Effector memory CD8-positive, alpha-beta T cell (primary cell): ENCODE measurements around the gene EOLA1.
"Not testable (repeated sequence)": the region's sequence is repeated elsewhere in the genome, so short reads cannot be mapped to it uniquely, and the experiment has no call there.

ENCODE experiments used
- ATAC-seq: fragments of 150-1000 bp; cut with Tn5 transposase; replicated peaks from 2 replicates; pipeline ENCODE4 v1.10.0; 2021; ENCODE audit warnings: mild to moderate bottlenecking, moderate library complexity
- DNase-seq, 3 experiments: peaks; one replicate each; pipeline ENCODE4 v3.0.0; 2021
- H3K27ac Mint-ChIP-seq, 2 donors: one replicate each; pipeline ENCODE4 v1.8.0; 2022; ENCODE audit warnings: mild to moderate bottlenecking in 2 of 2, mixed read lengths in 2 of 2, moderate library complexity in 2 of 2
- H3K27me3 Mint-ChIP-seq, 2 donors: one replicate each; pipeline ENCODE4 v1.8.0; 2022; ENCODE audit warnings: mixed read lengths in 2 of 2
- H3K36me3 Mint-ChIP-seq: one replicate; pipeline ENCODE4 v1.8.0; 2022; ENCODE audit warnings: mild to moderate bottlenecking, moderate library complexity, mixed read lengths; ENCODE audit not compliant: insufficient read depth
- H3K4me1 Mint-ChIP-seq, 2 donors: one replicate each; pipeline ENCODE4 v1.8.0; 2022; ENCODE audit warnings: low read depth in 2 of 2, mixed read lengths in 2 of 2
- H3K4me3 Mint-ChIP-seq, 2 donors: one replicate each; pipeline ENCODE4 v1.8.0; 2022; ENCODE audit warnings: mild to moderate bottlenecking in 2 of 2, mixed read lengths in 2 of 2, moderate library complexity in 2 of 2
- H3K9me3 Mint-ChIP-seq, 2 donors: one replicate each; pipeline ENCODE4 v1.8.0; 2022; ENCODE audit warnings: mixed read lengths in 2 of 2

The EOLA1 gene

DNA sequence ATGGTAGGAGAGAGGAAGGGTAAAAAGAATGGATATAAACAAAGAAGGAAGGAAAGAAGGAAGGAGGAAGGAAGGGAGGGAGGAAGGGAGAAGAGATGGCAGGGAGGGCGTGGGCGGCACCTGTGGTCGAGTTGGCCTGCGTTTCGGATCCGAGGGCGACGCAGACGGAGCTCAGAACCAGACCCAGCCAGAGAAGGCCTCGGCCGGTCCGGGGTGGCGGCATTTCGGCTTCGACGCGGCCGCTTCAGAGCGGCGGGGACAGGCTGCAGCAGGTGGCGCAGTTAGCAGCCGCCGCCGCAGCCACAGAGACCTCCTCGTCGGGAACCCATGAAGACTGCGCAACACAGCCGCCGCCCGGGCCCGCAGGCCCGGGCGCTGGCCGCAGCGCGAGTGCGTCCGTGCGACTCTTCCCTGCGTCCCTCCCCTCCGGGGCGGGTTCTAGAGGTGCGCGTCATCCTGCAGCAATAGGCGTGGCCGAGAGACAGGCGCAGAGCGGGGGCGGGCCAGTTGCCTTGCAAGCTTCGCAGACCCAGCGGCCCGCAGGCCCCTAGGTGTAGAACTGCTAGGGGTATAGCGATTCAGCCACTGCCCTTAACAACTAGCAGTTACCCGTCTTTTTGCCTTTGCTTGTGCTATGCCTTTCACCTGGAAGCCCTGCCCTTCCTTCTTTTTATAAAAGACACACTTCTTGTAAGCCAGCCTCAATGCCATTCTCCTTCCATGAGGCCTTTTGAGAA lies 35.7 kb upstream of the EOLA1 start, which contains the start of gene IDS:
Gene IDS (minus strand): TSS at position 392 of the 737 bp plus-strand sequence. CDS start 169 bp downstream, at position 223.
- H3K27ac Mint-ChIP-seq, result peak within 1 kb of the TSS; percentile 99 to 100
- H3K27me3 Mint-ChIP-seq, result no peaks in the 10 kb centered on the region
- H3K9me3 Mint-ChIP-seq, result no peaks in the 10 kb centered on the region
- peaks cover 27% of the 10 kb centered on the region in 2 donors for H3K4me1 Mint-ChIP-seq
- peak within 1 kb of the TSS; percentile 95 to 97 for H3K4me3 Mint-ChIP-seq
- DNase-seq, result peak; percentile 87 to 90 (median 89)
- ATAC-seq, result peak; percentile 65
- H3K36me3 Mint-ChIP-seq, result no peaks in the 10 kb centered on the region

DNA sequence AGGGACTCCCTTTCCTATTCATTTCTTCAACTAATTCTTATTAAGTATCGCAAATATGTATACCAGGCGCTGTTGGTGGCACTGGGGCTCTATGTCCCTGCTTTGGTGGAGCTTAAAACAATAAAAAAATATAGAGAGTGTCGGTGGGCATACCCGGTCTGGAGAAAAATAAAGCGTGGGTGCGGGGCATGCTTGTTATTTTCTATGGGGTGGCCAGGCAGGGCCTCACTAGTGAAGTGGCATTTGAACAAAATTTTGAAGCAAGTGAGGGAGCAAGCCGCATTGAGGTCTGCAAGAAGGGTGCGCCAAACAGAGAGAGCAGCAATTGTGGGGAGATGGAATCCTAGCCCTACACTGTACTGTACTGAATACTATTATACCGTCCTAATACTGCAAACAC lies 35.1 kb upstream of the EOLA1 start:
- peak overlapping the region; percentile 99 to 100 for H3K27ac Mint-ChIP-seq
- peak overlapping the region; percentile 95 to 97 for H3K4me3 Mint-ChIP-seq
- ATAC-seq (no peak), DNase-seq (no peak)
- peaks cover 23 to 25% of the 10 kb centered on the region in 2 donors for H3K4me1 Mint-ChIP-seq
- H3K9me3 Mint-ChIP-seq, result no peaks in the 10 kb centered on the region
- H3K27me3 Mint-ChIP-seq, result no peaks in the 10 kb centered on the region
- H3K36me3 Mint-ChIP-seq, result no peaks in the 10 kb centered on the region

DNA sequence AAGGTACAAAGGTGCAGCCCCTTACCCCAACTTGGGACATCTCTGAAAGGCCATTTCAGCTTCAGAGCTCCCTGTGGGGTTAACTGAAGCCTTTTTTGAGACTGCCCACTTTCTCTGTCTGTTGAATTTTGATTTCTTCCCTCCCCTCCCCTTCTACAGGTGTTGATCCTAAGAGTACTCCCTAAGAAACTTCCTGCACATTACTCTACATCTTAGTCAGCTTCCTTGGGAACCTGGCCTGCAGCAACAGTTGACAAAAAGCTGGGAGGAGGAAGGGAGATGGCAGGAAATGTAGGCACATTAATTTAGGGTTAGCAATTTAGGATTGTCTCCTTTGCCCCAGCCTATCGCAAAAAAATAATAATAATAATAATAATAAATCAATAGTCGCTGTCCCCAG lies 34.5 kb upstream of the EOLA1 start:
- H3K9me3 Mint-ChIP-seq, result no peaks in the 10 kb centered on the region
- DNase-seq, result no peak
- peaks cover 23 to 24% of the 10 kb centered on the region in 2 donors for H3K4me1 Mint-ChIP-seq
- H3K27ac Mint-ChIP-seq, result peak overlapping the region in 1 of 2 donors; percentile 100
- ATAC-seq, result no peak
- no peak overlapping the region for H3K4me3 Mint-ChIP-seq
- no peaks in the 10 kb centered on the region for H3K36me3 Mint-ChIP-seq
- H3K27me3 Mint-ChIP-seq, result no peaks in the 10 kb centered on the region

DNA sequence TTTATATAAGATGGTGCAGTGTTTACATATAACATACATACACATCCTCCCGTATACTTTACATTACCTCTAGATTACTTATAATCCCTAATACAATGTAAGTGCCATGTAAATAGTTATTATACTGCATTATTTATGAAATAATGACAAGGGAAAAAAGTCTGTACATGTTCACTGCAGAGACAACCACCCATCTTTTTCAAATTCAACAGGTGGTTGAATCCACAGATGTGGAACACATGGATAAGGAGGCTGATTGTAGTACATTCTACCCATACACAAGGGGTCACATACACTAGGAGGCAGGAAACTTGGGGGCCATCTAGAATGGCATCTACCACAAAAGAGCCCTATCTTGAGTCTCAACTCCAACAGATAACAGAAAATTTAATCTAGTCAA lies 32.3 kb upstream of the EOLA1 start:
- Mint-ChIP-seq H3K36me3 (peaks cover 4% of the 10 kb centered on the region), H3K4me1 (peaks cover 20 to 29% of the 10 kb centered on the region in 2 donors), H3K27ac (no peak overlapping the region), H3K27me3 (no peaks in the 10 kb centered on the region), H3K4me3 (no peak overlapping the region), H3K9me3 (no peaks in the 10 kb centered on the region)
- DNase-seq, result no peak
- ATAC-seq, result no peak

DNA sequence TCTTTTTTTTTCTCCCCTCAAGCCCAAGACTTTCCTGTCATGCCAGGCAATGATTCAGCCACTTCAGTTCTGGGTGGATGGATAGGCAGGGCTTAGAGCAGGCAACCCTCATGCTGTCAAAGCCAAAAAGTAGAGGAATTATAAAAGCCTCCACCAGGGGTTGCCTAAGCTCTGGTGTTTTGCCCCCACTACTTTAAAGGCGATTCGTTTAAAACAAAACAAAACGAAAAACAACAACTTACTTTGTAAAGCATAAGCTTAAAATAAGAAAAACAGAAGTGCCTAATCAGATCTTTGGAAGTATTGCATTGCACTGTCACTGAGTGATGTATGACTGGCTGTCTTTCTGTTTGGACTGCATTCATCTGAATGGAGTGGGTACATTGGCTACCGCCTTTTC lies 30.4 kb upstream of the EOLA1 start:
- H3K4me1 Mint-ChIP-seq, result peaks cover 15 to 30% of the 10 kb centered on the region in 2 donors
- no peaks in the 10 kb centered on the region for H3K27me3 Mint-ChIP-seq
- no peak overlapping the region for H3K4me3 Mint-ChIP-seq
- no peaks in the 10 kb centered on the region for H3K9me3 Mint-ChIP-seq
- peaks cover 7% of the 10 kb centered on the region for H3K36me3 Mint-ChIP-seq
- no peak overlapping the region for H3K27ac Mint-ChIP-seq
- no peak for ATAC-seq
- no peak for DNase-seq

DNA sequence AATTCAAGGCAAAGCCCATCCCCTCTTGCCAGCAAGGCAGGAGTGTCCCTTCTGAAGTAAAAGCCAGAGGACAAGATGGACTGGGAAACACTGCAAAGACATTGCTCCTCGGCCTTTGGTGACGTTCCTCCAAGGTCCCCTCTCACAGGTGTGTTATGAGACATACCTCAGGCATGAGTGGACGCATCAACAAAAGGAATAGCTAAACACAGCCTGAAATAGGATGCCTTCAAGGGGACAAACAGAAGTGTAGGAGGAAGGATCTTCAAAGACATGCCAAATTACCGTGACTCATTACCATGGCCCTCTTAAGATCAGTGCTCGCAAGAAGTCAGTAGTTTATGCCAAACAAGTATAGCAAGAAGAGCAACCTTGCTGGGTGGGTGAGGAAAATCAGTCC lies 29.7 kb upstream of the EOLA1 start:
- no peak for ATAC-seq

DNA sequence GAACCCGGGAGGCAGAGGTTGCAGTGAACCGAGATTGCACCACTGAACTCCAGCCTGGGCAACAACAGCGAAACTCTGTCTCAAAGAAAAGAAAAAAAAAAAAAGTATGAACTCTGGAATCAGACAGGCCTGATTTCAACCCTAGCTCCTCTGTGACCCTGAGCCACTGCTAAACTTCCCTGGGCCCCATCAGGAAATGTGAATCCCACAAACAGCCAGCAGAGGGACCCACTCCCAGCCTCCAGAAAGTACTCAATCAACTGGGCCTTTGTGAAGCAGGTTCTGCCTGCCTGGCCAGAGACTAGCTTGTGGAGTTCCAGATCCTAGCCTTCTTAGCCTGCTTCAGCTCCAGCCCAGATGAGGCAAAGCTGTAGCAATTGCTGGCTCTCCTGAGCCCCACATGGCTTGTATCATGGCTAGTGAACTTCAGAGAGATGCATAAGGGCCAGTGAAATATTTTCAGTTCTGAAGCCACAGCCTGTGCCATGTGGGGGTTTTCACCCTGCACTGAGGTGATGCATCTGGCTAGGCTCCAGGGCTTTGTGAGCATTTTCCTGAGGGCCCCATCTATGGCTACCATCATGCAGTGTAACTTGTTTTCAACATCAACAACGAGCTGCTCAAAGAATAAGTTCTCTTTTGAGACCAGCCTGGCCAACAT lies 28.5 kb upstream of the EOLA1 start:
- DNase-seq (peak; percentile 51 to 60 (median 52)), ATAC-seq (peak; percentile 59)
- Mint-ChIP-seq H3K9me3 (no peaks in the 10 kb centered on the region), H3K36me3 (peaks cover 7% of the 10 kb centered on the region), H3K4me1 (peaks cover 20 to 45% of the 10 kb centered on the region in 2 donors), H3K27ac (peak overlapping the region; percentile 68), H3K4me3 (peak overlapping the region; percentile 40 to 53), H3K27me3 (no peaks in the 10 kb centered on the region)

More for the DNA sequence above, 29.7 kb upstream of the EOLA1 start:
- Mint-ChIP-seq H3K4me3 (no peak overlapping the region), H3K36me3 (peaks cover 7% of the 10 kb centered on the region), H3K9me3 (no peaks in the 10 kb centered on the region), H3K27me3 (no peaks in the 10 kb centered on the region), H3K4me1 (peaks cover 17 to 32% of the 10 kb centered on the region in 2 donors), H3K27ac (no peak overlapping the region)
- no peak for DNase-seq

DNA sequence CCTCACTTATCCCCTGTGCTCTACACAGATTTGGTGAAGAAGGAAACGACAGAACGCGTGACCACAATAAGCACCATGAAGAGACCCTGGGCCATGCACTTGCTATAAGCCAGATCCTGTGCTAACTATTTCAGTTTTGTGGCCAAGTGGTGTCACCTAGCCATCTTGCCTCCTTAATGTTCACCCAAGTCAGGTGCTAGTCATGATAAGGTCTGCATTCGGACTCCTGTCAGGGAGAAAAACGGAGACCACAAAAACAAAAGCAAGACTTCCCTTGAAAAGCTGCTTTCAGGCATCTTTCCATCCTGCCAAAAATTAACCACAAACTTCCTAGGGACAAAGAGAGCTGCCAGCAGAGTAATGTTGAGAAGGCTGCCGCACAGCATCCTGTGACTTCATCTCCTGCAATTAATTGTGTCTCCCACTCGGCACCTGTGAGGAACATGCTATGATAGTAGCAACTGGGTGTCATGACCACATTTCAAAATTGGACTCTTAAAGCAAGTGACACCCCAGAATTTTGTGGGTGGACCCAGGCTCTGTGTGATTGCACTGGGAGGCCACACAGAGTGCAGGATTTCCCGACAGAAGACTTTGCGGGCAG lies 26.9 kb upstream of the EOLA1 start:
- DNase-seq (peak in 2 of 3 experiments; percentile 30 to 43), ATAC-seq (peak; percentile 74)
- no peaks in the 10 kb centered on the region for H3K9me3 Mint-ChIP-seq
- peak overlapping the region; percentile 70 to 90 for H3K27ac Mint-ChIP-seq
- peaks cover 22 to 53% of the 10 kb centered on the region in 2 donors for H3K4me1 Mint-ChIP-seq
- peaks cover 7% of the 10 kb centered on the region for H3K36me3 Mint-ChIP-seq
- no peaks in the 10 kb centered on the region for H3K27me3 Mint-ChIP-seq
- peak overlapping the region; percentile 40 to 56 for H3K4me3 Mint-ChIP-seq

DNA sequence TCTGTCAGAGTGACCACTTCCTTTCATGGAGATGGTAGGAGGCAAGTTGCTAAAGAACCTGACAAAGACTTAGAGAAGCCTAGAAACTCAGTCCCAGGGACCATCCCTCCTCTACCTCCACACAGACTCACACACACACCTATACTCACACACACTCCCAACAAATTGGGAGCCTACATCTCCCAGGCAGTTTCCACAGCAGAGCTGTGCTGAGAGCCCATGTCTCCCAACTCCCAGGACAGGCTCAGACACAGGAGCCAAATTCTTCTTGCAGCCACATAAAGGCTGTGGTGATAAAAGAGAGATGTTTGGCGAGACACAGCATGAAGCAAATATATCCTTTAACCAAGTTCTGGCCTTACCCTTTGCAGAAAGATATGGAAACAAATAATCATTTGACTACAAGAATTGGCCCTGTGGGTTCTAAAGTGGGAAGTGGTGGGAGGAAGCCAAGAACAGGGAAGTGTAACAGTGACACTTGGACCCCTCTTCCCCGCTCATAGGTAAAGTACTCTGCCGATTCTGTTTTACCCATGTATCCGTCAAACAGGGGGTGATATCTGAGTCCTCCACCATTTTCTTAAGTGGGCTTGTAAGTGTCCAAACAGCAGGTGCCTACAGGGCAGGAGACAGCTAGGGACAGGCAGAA lies 24.7 kb upstream of the EOLA1 start:
- Mint-ChIP-seq H3K4me1 (peaks cover 32 to 56% of the 10 kb centered on the region in 2 donors), H3K36me3 (peaks cover 14% of the 10 kb centered on the region), H3K4me3 (peak overlapping the region; percentile 41 to 49), H3K27me3 (no peaks in the 10 kb centered on the region), H3K27ac (peak overlapping the region; percentile 80 to 88), H3K9me3 (no peaks in the 10 kb centered on the region)
- no peak for DNase-seq
- no peak for ATAC-seq

DNA sequence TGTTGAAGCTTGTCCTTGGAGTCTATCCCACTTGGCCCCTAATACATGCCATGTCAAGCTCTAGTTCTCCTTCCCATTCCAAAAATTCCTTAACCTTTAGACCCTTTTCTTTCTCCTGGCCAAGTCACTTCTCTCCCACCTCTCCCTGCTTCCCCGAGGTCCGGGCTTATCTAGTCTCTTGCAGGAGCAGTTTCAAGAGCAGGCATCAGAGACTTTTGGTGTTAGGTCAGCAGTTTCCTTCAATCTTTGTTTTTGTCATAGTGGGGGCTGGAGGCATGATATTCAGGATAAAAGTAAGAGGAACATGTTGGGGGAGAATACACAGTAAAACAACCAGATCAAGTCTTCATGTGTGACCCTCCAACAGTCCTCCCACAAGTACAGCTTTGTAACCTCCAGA lies 24.2 kb upstream of the EOLA1 start:
- DNase-seq, result no peak
- Mint-ChIP-seq H3K4me1 (peaks cover 36 to 60% of the 10 kb centered on the region in 2 donors), H3K36me3 (peaks cover 15% of the 10 kb centered on the region), H3K27me3 (no peaks in the 10 kb centered on the region), H3K4me3 (no peak overlapping the region), H3K9me3 (no peaks in the 10 kb centered on the region), H3K27ac (peak overlapping the region; percentile 77 to 80)
- no peak for ATAC-seq

DNA sequence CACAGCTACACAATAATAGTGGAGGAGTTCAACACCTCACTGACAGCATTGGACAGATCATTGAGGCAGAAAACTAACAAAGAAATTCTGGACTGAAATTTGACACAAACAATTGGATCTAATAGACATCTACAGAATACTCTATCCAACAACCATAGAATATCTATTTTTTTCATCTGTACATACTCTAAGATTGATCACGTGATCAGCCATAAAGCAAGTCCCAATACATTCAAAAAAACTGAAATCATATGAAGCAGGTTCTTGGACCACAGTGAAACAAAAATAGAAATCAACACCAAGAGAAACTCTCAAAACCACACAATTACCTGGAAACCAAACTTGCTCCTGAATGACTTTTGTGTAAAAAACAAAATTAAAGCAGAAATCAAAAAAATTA lies 23.5 kb upstream of the EOLA1 start:
- no peaks in the 10 kb centered on the region for H3K9me3 Mint-ChIP-seq
- DNase-seq (no peak), ATAC-seq (no peak)
- H3K4me1 Mint-ChIP-seq, result peaks cover 39 to 62% of the 10 kb centered on the region in 2 donors
- H3K27me3 Mint-ChIP-seq, result no peaks in the 10 kb centered on the region
- H3K36me3 Mint-ChIP-seq, result peaks cover 15% of the 10 kb centered on the region
- no peak overlapping the region for H3K27ac Mint-ChIP-seq
- H3K4me3 Mint-ChIP-seq, result no peak overlapping the region

DNA sequence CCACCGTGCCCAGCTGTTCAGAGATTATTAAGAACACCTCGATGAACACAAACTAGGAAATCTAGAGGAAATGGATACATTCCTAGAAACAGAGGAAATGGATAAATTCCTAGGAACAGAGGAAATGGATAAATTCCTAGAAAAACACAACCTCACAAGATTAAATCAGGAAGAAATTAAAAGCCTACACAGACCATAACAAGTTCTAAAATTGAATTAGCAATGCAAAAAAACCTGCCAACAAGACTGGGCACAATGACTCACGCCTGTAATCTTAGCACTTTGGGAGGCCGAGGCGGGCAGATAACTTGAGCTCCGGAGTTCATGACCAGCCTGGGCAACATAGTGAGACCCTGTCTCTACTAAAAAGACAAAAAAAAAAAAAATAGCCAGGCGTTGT lies 22.6 kb upstream of the EOLA1 start:
- Mint-ChIP-seq H3K36me3 (peaks cover 13% of the 10 kb centered on the region), H3K4me3 (peak overlapping the region; percentile 45 to 55), H3K27me3 (no peaks in the 10 kb centered on the region), H3K9me3 (no peaks in the 10 kb centered on the region), H3K27ac (no peak overlapping the region), H3K4me1 (peaks cover 37 to 61% of the 10 kb centered on the region in 2 donors)
- ATAC-seq, result no peak
- DNase-seq, result no peak

DNA sequence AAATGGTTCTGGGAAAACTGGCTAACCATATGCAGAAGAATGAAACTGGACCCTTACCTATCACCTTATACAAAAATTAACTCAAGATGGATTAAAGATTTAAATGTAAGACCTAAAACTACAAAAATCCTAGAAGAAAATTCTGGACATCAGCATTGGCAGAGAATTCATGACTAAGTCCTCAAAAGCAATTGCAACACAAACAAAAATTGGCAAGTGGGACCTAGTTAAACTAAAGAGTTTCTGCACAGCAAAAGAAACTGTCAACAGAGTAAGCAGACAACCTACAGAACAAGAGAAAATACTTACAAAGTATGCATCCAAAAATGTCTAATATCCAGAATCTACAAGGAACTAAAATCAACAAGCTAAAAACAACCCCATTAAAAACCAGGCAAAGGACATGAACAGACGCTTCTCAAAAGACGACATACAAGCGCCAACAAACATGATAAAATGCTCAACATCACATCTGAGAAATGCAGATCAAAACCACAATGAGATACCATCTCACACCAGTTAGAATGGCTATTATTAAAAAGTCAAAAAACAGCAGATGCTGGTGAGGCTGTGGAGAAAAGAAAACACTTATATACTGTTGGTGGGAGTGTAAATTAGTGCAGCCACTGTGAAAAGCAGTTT lies 20.1 kb upstream of the EOLA1 start:
- H3K4me1 Mint-ChIP-seq, result peaks cover 29 to 43% of the 10 kb centered on the region in 2 donors
- not testable (repeated sequence) for DNase-seq, H3K27me3 Mint-ChIP-seq, ATAC-seq, H3K9me3 Mint-ChIP-seq
- H3K4me3 Mint-ChIP-seq, result peak overlapping the region; percentile 65 to 68
- peak overlapping the region; percentile 79 to 90 for H3K27ac Mint-ChIP-seq
- peaks cover 23% of the 10 kb centered on the region for H3K36me3 Mint-ChIP-seq
